ENCODE results near the gene STYXL2.

The STYXL2 gene

GRCh38 chr1:167054946-167055630, 38.8 kb upstream of the STYXL2 start:
- Histone ChIP-seq H2BK5ac (ENCODE audit: low read length) (no peak overlapping the region), H3K9ac (ENCODE audit: low read depth, low read length, poor library complexity) (no peak overlapping the region), H3K18ac (ENCODE audit: low read length) (no peak overlapping the region), H3K36me3 (replicated peaks in 1 of 2; ENCODE audit: control insufficient read depth in 2 of 2, insufficient read depth in 2 of 2, low read length in 2 of 2) (peaks cover 0 to 3% of the 10 kb centered on the region in 2 donors), H3K4me3 (ENCODE audit: low read length in 2 of 2) (no peak overlapping the region), H3K4me1 (ENCODE audit: control insufficient read depth in 2 of 2, insufficient read depth in 1 of 2, low read depth in 1 of 2, low read length in 2 of 2) (peaks cover 5 to 9% of the 10 kb centered on the region in 2 donors), H3K27me3 (ENCODE audit: control insufficient read depth in 3 of 3, insufficient read depth in 3 of 3, low read depth in 1 of 3, low read length in 3 of 3) (peaks cover 0 to 2% (median 0%) of the 10 kb centered on the region in 3 experiments), H4K8ac (ENCODE audit: low read depth, low read length) (no peak overlapping the region), H2AFZ (ENCODE audit: low read length) (no peak overlapping the region), H3K4ac (ENCODE audit: low read length) (no peak overlapping the region), H2BK12ac (ENCODE audit: low read length) (no peak overlapping the region), H3K4me2 (ENCODE audit: insufficient read depth, low read length, poor library complexity, severe bottlenecking) (no peak overlapping the region), H3K23ac (ENCODE audit: low read depth, low read length, poor library complexity) (no peak overlapping the region), H2BK120ac (ENCODE audit: low read depth, low read length) (no peak overlapping the region), H3K79me1 (ENCODE audit: low read depth, low read length) (peaks cover 3% of the 10 kb centered on the region), H2BK15ac (ENCODE audit: low read length) (peak overlapping the region; percentile 25), H3K27ac (replicated peaks; ENCODE audit: low read length) (no peak overlapping the region), H3K9me3 (replicated peaks in 1 of 2; ENCODE audit: control insufficient read depth in 2 of 2, insufficient read depth in 1 of 2, low read depth in 1 of 2, low read length in 2 of 2) (peaks cover 0 to 6% of the 10 kb centered on the region in 2 donors), H3K14ac (ENCODE audit: low read length) (peak overlapping the region; percentile 17), H4K91ac (ENCODE audit: low read depth, low read length, poor library complexity) (no peak overlapping the region), H2AK5ac (ENCODE audit: low read depth, low read length) (peak overlapping the region; percentile 15)
- WGBS, 2 donors (ENCODE audit: extremely low coverage in 2 of 2, insufficient read length in 2 of 2, insufficient replicate concordance in 1 of 2) = no CpG with 5 or more reads among the region's 14 CpGs
- DNase-seq (ENCODE audit: low spot score) = no peak

- peak overlapping the region; percentile 77 for H2BK12ac ChIP-seq (ENCODE audit: low read length)
- DNase-seq (ENCODE audit: low spot score) = no peak
- peak overlapping the region; percentile 15 for H2BK15ac ChIP-seq (ENCODE audit: low read length)
- peak overlapping the region in 1 of 2 donors; percentile 69 for H3K4me3 ChIP-seq (ENCODE audit: low read length in 2 of 2)
- H3K23ac ChIP-seq (ENCODE audit: low read depth, low read length, poor library complexity) = peak overlapping the region; percentile 56
- H3K27ac ChIP-seq (replicated peaks; ENCODE audit: low read length) = peak overlapping the region; percentile 2
- H3K4me2 ChIP-seq (ENCODE audit: insufficient read depth, low read length, poor library complexity, severe bottlenecking) = no peak overlapping the region
- 100% methylated on average over 4 of the region's 10 CpGs; no CpG with 5 or more reads in 1 of the 2 donors for WGBS, 2 donors (ENCODE audit: extremely low coverage in 2 of 2, insufficient read length in 2 of 2, insufficient replicate concordance in 1 of 2)
- H2AK5ac ChIP-seq (ENCODE audit: low read depth, low read length) = no peak overlapping the region
- peak overlapping the region; percentile 25 for H2AFZ ChIP-seq (ENCODE audit: low read length)
- peak overlapping the region; percentile 88 for H4K91ac ChIP-seq (ENCODE audit: low read depth, low read length, poor library complexity)
- peaks cover 0 to 2% (median 0%) of the 10 kb centered on the region in 3 experiments for H3K27me3 ChIP-seq (ENCODE audit: control insufficient read depth in 3 of 3, insufficient read depth in 3 of 3, low read depth in 1 of 3, low read length in 3 of 3)
- peak overlapping the region; percentile 26 for H3K9ac ChIP-seq (ENCODE audit: low read depth, low read length, poor library complexity)
- H4K8ac ChIP-seq (ENCODE audit: low read depth, low read length) = peak overlapping the region; percentile 5
- H3K79me1 ChIP-seq (ENCODE audit: low read depth, low read length) = peaks cover 3% of the 10 kb centered on the region
- peak overlapping the region; percentile 76 for H3K14ac ChIP-seq (ENCODE audit: low read length)
- H3K18ac ChIP-seq (ENCODE audit: low read length) = peak overlapping the region; percentile 57
- peaks cover 0 to 6% of the 10 kb centered on the region in 2 donors for H3K9me3 ChIP-seq (replicated peaks in 1 of 2; ENCODE audit: control insufficient read depth in 2 of 2, insufficient read depth in 1 of 2, low read depth in 1 of 2, low read length in 2 of 2)
- H3K36me3 ChIP-seq (replicated peaks in 1 of 2; ENCODE audit: control insufficient read depth in 2 of 2, insufficient read depth in 2 of 2, low read length in 2 of 2) = peaks cover 0 to 3% of the 10 kb centered on the region in 2 donors
- no peak overlapping the region for H2BK5ac ChIP-seq (ENCODE audit: low read length)
- peaks cover 5 to 9% of the 10 kb centered on the region in 2 donors for H3K4me1 ChIP-seq (ENCODE audit: control insufficient read depth in 2 of 2, insufficient read depth in 1 of 2, low read depth in 1 of 2, low read length in 2 of 2)
- peak overlapping the region; percentile 29 for H2BK120ac ChIP-seq (ENCODE audit: low read depth, low read length)
- no peak overlapping the region for H3K4ac ChIP-seq (ENCODE audit: low read length)
Measured at GRCh38 chr1:167056529-167057231, 37.2 kb upstream of the STYXL2 start.

DNA sequence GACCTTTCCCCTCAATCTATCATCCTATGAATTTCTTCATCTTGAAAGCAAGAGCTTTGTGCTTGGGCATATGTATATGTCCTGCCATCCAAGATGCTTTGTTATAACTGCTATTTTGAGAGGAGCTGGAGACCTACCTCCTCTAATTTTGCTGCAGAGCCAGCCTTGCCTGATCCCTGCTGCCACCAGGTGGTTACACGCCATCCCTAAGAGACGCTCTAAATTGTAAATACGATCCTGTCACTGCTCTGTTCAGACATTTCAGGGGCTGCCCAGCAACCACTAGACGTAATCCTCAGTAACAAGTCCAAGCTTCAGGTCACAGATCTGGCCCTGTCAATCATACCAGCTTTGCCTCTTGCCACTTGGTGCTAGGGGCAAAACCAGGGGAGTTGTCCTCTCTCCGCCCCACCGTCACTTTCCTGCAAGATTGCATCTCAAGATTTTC, 36.6 kb upstream of the STYXL2 start:
- Histone ChIP-seq H3K4ac (ENCODE audit: low read length) (no peak overlapping the region), H2AFZ (ENCODE audit: low read length) (peak overlapping the region; percentile 58), H3K36me3 (replicated peaks in 1 of 2; ENCODE audit: control insufficient read depth in 2 of 2, insufficient read depth in 2 of 2, low read length in 2 of 2) (peaks cover 0 to 3% of the 10 kb centered on the region in 2 donors), H4K91ac (ENCODE audit: low read depth, low read length, poor library complexity) (no peak overlapping the region), H3K18ac (ENCODE audit: low read length) (no peak overlapping the region), H3K14ac (ENCODE audit: low read length) (no peak overlapping the region), H4K8ac (ENCODE audit: low read depth, low read length) (no peak overlapping the region), H2BK5ac (ENCODE audit: low read length) (no peak overlapping the region), H2BK120ac (ENCODE audit: low read depth, low read length) (no peak overlapping the region), H3K23ac (ENCODE audit: low read depth, low read length, poor library complexity) (no peak overlapping the region), H3K9ac (ENCODE audit: low read depth, low read length, poor library complexity) (no peak overlapping the region), H3K79me1 (ENCODE audit: low read depth, low read length) (peaks cover 3% of the 10 kb centered on the region), H2BK15ac (ENCODE audit: low read length) (no peak overlapping the region), H3K4me1 (ENCODE audit: control insufficient read depth in 2 of 2, insufficient read depth in 1 of 2, low read depth in 1 of 2, low read length in 2 of 2) (peaks cover 5 to 9% of the 10 kb centered on the region in 2 donors), H2BK12ac (ENCODE audit: low read length) (no peak overlapping the region), H2AK5ac (ENCODE audit: low read depth, low read length) (no peak overlapping the region), H3K4me3 (ENCODE audit: low read length in 2 of 2) (no peak overlapping the region), H3K4me2 (ENCODE audit: insufficient read depth, low read length, poor library complexity, severe bottlenecking) (no peak overlapping the region), H3K27ac (replicated peaks; ENCODE audit: low read length) (no peak overlapping the region), H3K9me3 (replicated peaks in 1 of 2; ENCODE audit: control insufficient read depth in 2 of 2, insufficient read depth in 1 of 2, low read depth in 1 of 2, low read length in 2 of 2) (peaks cover 0 to 6% of the 10 kb centered on the region in 2 donors), H3K27me3 (ENCODE audit: control insufficient read depth in 3 of 3, insufficient read depth in 3 of 3, low read depth in 1 of 3, low read length in 3 of 3) (peaks cover 0 to 2% (median 0%) of the 10 kb centered on the region in 3 experiments)
- no CpG with 5 or more reads among the region's 6 CpGs for WGBS, 2 donors (ENCODE audit: extremely low coverage in 2 of 2, insufficient read length in 2 of 2, insufficient replicate concordance in 1 of 2)
- DNase-seq (ENCODE audit: low spot score) = peak; percentile 53

Data from neuronal stem cell (in vitro differentiated cells).